ENCODE results near the gene HPSE2.

Gene HPSE2

GRCh38 chr10:98628206-98628605 lies 607.4 kb downstream of the HPSE2 start:
- Histone ChIP-seq H3K9me3 (ENCODE audit: low read length) (no peaks in the 10 kb centered on the region), H3K36me3 (ENCODE audit: insufficient read depth, low read length) (no peaks in the 10 kb centered on the region), H3K4me1 (ENCODE audit: insufficient read depth, low read length) (no peaks in the 10 kb centered on the region), H3K27ac (ENCODE audit: low read depth, low read length) (no peak overlapping the region), H3K27me3 (ENCODE audit: control insufficient read depth in 1 of 2, insufficient read depth in 2 of 2, low read length in 2 of 2) (no peaks in the 10 kb centered on the region), H3K4me3 (ENCODE audit: low read depth in 1 of 2, low read length in 2 of 2) (no peak overlapping the region), H3K9ac (ENCODE audit: low read length) (no peak overlapping the region)

DNA sequence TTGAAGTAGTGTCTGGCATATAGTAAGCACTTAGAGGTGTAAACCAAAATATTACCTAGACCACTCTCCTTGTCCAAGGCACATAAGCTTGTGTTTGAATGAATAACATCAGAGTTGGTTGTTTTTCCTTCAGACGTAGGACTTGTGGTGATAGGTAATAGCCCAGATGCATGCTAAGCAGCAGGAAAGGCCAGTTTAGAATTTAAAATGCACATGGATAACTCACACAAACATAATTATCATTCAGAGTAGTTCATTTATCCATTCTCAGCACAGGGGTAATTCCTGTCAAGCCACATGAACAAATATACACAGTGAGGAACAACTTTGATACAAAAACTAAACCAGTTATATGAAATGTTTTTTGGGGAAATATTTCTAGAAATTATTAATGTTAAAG lies 607.9 kb downstream of the HPSE2 start:
- no peak overlapping the region for H3K4me3 ChIP-seq (ENCODE audit: low read depth in 1 of 2, low read length in 2 of 2)
- no peaks in the 10 kb centered on the region for H3K27me3 ChIP-seq (ENCODE audit: control insufficient read depth in 1 of 2, insufficient read depth in 2 of 2, low read length in 2 of 2)
- no peaks in the 10 kb centered on the region for H3K9me3 ChIP-seq (ENCODE audit: low read length)
- H3K4me1 ChIP-seq (ENCODE audit: insufficient read depth, low read length), result peaks cover 5% of the 10 kb centered on the region
- no peak overlapping the region for H3K27ac ChIP-seq (ENCODE audit: low read depth, low read length)
- H3K36me3 ChIP-seq (ENCODE audit: insufficient read depth, low read length), result no peaks in the 10 kb centered on the region
- H3K9ac ChIP-seq (ENCODE audit: low read length), result no peak overlapping the region

- Histone ChIP-seq H3K27ac (ENCODE audit: low read depth, low read length) (no peak overlapping the region), H3K27me3 (ENCODE audit: control insufficient read depth in 1 of 2, insufficient read depth in 2 of 2, low read length in 2 of 2) (no peaks in the 10 kb centered on the region), H3K4me3 (ENCODE audit: low read depth in 1 of 2, low read length in 2 of 2) (no peak overlapping the region), H3K36me3 (ENCODE audit: insufficient read depth, low read length) (no peaks in the 10 kb centered on the region), H3K4me1 (ENCODE audit: insufficient read depth, low read length) (peaks cover 15% of the 10 kb centered on the region), H3K9me3 (ENCODE audit: low read length) (no peaks in the 10 kb centered on the region), H3K9ac (ENCODE audit: low read length) (no peak overlapping the region)
Observed at GRCh38 chr10:98624963-98625362, 610.7 kb downstream of the HPSE2 start.

- Histone ChIP-seq H3K4me1 (ENCODE audit: insufficient read depth, low read length) (peaks cover 29% of the 10 kb centered on the region), H3K27ac (ENCODE audit: low read depth, low read length) (no peak overlapping the region), H3K9ac (ENCODE audit: low read length) (no peak overlapping the region), H3K27me3 (ENCODE audit: control insufficient read depth in 1 of 2, insufficient read depth in 2 of 2, low read length in 2 of 2) (no peaks in the 10 kb centered on the region), H3K36me3 (ENCODE audit: insufficient read depth, low read length) (no peaks in the 10 kb centered on the region), H3K4me3 (ENCODE audit: low read depth in 1 of 2, low read length in 2 of 2) (no peak overlapping the region), H3K9me3 (ENCODE audit: low read length) (no peaks in the 10 kb centered on the region)
Observed at GRCh38 chr10:98623176-98623575, 612.5 kb downstream of the HPSE2 start.

DNA sequence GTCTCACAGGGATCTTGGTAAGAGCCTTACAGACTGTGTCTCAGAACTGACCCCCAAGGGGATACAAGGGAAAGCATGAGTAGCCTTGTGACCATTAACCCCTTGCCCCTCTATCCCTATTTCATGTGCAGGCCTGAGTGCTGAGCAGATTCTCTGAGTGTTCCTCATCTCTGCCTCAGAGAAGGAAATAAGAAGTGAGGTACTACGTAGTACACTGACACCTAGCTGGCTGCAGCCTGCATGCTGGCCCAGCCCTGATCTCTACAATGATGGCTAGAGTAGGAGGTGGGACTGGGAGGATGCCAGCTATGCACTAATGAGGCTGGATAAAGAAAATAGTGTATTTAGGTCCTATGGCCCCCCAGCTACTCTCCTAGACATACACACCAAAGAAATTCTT lies 614.0 kb downstream of the HPSE2 start:
- H3K9me3 ChIP-seq (ENCODE audit: low read length), result no peaks in the 10 kb centered on the region
- H3K9ac ChIP-seq (ENCODE audit: low read length), result no peak overlapping the region
- H3K27me3 ChIP-seq (ENCODE audit: control insufficient read depth in 1 of 2, insufficient read depth in 2 of 2, low read length in 2 of 2), result no peaks in the 10 kb centered on the region
- H3K27ac ChIP-seq (ENCODE audit: low read depth, low read length), result no peak overlapping the region
- H3K4me1 ChIP-seq (ENCODE audit: insufficient read depth, low read length), result peaks cover 34% of the 10 kb centered on the region
- H3K36me3 ChIP-seq (ENCODE audit: insufficient read depth, low read length), result no peaks in the 10 kb centered on the region
- no peak overlapping the region for H3K4me3 ChIP-seq (ENCODE audit: low read depth in 1 of 2, low read length in 2 of 2)

GRCh38 chr10:98620503-98620902 lies 615.1 kb downstream of the HPSE2 start:
- Histone ChIP-seq H3K4me3 (ENCODE audit: low read depth in 1 of 2, low read length in 2 of 2) (no peak overlapping the region), H3K4me1 (ENCODE audit: insufficient read depth, low read length) (peaks cover 37% of the 10 kb centered on the region)

DNA sequence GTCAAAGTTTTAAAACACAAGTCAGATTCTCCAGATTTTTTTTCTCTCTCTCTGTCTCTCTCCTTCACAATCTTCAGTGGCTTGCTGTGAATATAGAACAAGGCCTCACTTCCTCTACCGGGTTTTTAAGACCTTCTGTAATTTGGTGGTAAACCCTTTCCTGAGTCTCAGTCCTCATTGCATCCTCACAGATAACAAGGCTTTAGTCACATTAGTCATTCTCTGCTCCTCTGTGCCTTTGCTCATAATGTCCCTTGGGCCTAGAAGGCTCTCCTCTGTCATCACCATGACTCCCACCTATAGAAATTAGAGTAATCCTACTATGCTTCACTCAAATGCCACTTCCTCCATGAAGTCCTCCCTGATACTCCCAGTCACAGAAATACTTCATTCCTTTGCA lies 616.2 kb downstream of the HPSE2 start:
- Histone ChIP-seq H3K27ac (ENCODE audit: low read depth, low read length) (no peak overlapping the region), H3K9ac (ENCODE audit: low read length) (no peak overlapping the region), H3K36me3 (ENCODE audit: insufficient read depth, low read length) (no peaks in the 10 kb centered on the region), H3K27me3 (ENCODE audit: control insufficient read depth in 1 of 2, insufficient read depth in 2 of 2, low read length in 2 of 2) (no peaks in the 10 kb centered on the region), H3K4me3 (ENCODE audit: low read depth in 1 of 2, low read length in 2 of 2) (no peak overlapping the region), H3K4me1 (ENCODE audit: insufficient read depth, low read length) (peaks cover 42% of the 10 kb centered on the region), H3K9me3 (ENCODE audit: low read length) (no peaks in the 10 kb centered on the region)

More at GRCh38 chr10:98620503-98620902, 615.1 kb downstream of the HPSE2 start:
- H3K27ac ChIP-seq (ENCODE audit: low read depth, low read length), result no peak overlapping the region
- H3K9ac ChIP-seq (ENCODE audit: low read length), result no peak overlapping the region
- H3K36me3 ChIP-seq (ENCODE audit: insufficient read depth, low read length), result no peaks in the 10 kb centered on the region
- no peaks in the 10 kb centered on the region for H3K9me3 ChIP-seq (ENCODE audit: low read length)
- H3K27me3 ChIP-seq (ENCODE audit: control insufficient read depth in 1 of 2, insufficient read depth in 2 of 2, low read length in 2 of 2), result no peaks in the 10 kb centered on the region

GRCh38 chr10:98617906-98618520 lies 617.6 kb downstream of the HPSE2 start:
- no peaks in the 10 kb centered on the region for H3K9me3 ChIP-seq (ENCODE audit: low read length)
- peaks cover 49% of the 10 kb centered on the region for H3K4me1 ChIP-seq (ENCODE audit: insufficient read depth, low read length)
- no peaks in the 10 kb centered on the region for H3K36me3 ChIP-seq (ENCODE audit: insufficient read depth, low read length)
- H3K4me3 ChIP-seq (ENCODE audit: low read depth in 1 of 2, low read length in 2 of 2), result no peak overlapping the region
- H3K9ac ChIP-seq (ENCODE audit: low read length), result no peak overlapping the region
- H3K27me3 ChIP-seq (ENCODE audit: control insufficient read depth in 1 of 2, insufficient read depth in 2 of 2, low read length in 2 of 2), result no peaks in the 10 kb centered on the region
- no peak overlapping the region for H3K27ac ChIP-seq (ENCODE audit: low read depth, low read length)

GRCh38 chr10:98613446-98613845 lies 622.2 kb downstream of the HPSE2 start:
- H3K4me3 ChIP-seq (ENCODE audit: low read depth in 1 of 2, low read length in 2 of 2), result no peak overlapping the region
- no peak overlapping the region for H3K9ac ChIP-seq (ENCODE audit: low read length)
- H3K36me3 ChIP-seq (ENCODE audit: insufficient read depth, low read length), result no peaks in the 10 kb centered on the region
- peak overlapping the region; percentile 28 for H3K27ac ChIP-seq (ENCODE audit: low read depth, low read length)
- H3K27me3 ChIP-seq (ENCODE audit: control insufficient read depth in 1 of 2, insufficient read depth in 2 of 2, low read length in 2 of 2), result no peaks in the 10 kb centered on the region
- no peaks in the 10 kb centered on the region for H3K9me3 ChIP-seq (ENCODE audit: low read length)
- peaks cover 52% of the 10 kb centered on the region for H3K4me1 ChIP-seq (ENCODE audit: insufficient read depth, low read length)

DNA sequence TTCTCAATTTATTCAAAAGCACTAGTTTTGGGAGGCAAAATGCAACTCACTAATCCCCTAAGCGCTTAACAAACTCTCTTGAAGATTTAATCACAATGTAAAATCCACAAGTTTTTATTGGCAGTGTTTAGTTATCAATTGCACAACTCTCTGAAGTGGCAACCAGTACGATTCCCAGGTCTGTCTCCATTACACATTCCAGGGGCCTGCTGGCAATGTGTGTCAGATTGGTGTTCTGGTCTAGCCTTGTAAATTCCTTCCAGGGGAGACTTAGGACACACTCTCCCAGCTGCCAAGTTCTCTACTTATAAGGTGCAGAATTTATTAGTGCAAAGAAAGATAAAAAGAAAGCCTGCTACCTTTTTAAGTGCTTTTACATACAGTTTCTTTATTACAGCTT lies 624.2 kb downstream of the HPSE2 start:
- Histone ChIP-seq H3K9ac (ENCODE audit: low read length) (no peak overlapping the region), H3K27ac (ENCODE audit: low read depth, low read length) (peak overlapping the region; percentile 74), H3K27me3 (ENCODE audit: control insufficient read depth in 1 of 2, insufficient read depth in 2 of 2, low read length in 2 of 2) (no peaks in the 10 kb centered on the region), H3K4me3 (ENCODE audit: low read depth in 1 of 2, low read length in 2 of 2) (peak overlapping the region in 1 of 2 donors; percentile 6), H3K9me3 (ENCODE audit: low read length) (no peaks in the 10 kb centered on the region), H3K36me3 (ENCODE audit: insufficient read depth, low read length) (no peaks in the 10 kb centered on the region), H3K4me1 (ENCODE audit: insufficient read depth, low read length) (peaks cover 44% of the 10 kb centered on the region)

- Histone ChIP-seq H3K9ac (ENCODE audit: low read length) (no peak overlapping the region), H3K9me3 (ENCODE audit: low read length) (no peaks in the 10 kb centered on the region), H3K4me3 (ENCODE audit: low read depth in 1 of 2, low read length in 2 of 2) (peak overlapping the region in 1 of 2 donors; percentile 6), H3K27me3 (ENCODE audit: control insufficient read depth in 1 of 2, insufficient read depth in 2 of 2, low read length in 2 of 2) (no peaks in the 10 kb centered on the region), H3K4me1 (ENCODE audit: insufficient read depth, low read length) (peaks cover 44% of the 10 kb centered on the region), H3K27ac (ENCODE audit: low read depth, low read length) (peak overlapping the region; percentile 22), H3K36me3 (ENCODE audit: insufficient read depth, low read length) (no peaks in the 10 kb centered on the region)
Observed at GRCh38 chr10:98610836-98611235, 624.8 kb downstream of the HPSE2 start.

GRCh38 chr10:98610301-98610700 lies 625.4 kb downstream of the HPSE2 start:
- H3K27me3 ChIP-seq (ENCODE audit: control insufficient read depth in 1 of 2, insufficient read depth in 2 of 2, low read length in 2 of 2), result no peaks in the 10 kb centered on the region
- H3K9ac ChIP-seq (ENCODE audit: low read length), result no peak overlapping the region
- H3K36me3 ChIP-seq (ENCODE audit: insufficient read depth, low read length), result no peaks in the 10 kb centered on the region
- H3K9me3 ChIP-seq (ENCODE audit: low read length), result no peaks in the 10 kb centered on the region
- H3K4me1 ChIP-seq (ENCODE audit: insufficient read depth, low read length), result peaks cover 39% of the 10 kb centered on the region
- H3K4me3 ChIP-seq (ENCODE audit: low read depth in 1 of 2, low read length in 2 of 2), result no peak overlapping the region
- H3K27ac ChIP-seq (ENCODE audit: low read depth, low read length), result peak overlapping the region; percentile 22

Measured in muscle layer of colon (tissue), 2 donors.